ENCODE results near the gene CXCR1.

- TF ChIP-seq EZH2 (IDR thresholded peaks at IDR 0.05; ENCODE audit: borderline replicate concordance, low read depth, low read length, severe bottlenecking) (no peak), CTCF (IDR thresholded peaks at IDR 0.05; ENCODE audit: borderline replicate concordance, extremely low read depth, low read length, poor library complexity, severe bottlenecking) (no peak)
These were observed 16.8 kb downstream of the CXCR1 start for GRCh38 chr2:218149848-218150440.

All from DND-41 (cell line).